Measurements from ENCODE around the gene TBX3.

TBX3 gene

GRCh38 chr12:114668151-114668885 is 15.7 kb downstream of the TBX3 start:
- DNase-seq (ENCODE audit: low spot score), result peak; percentile 90

- no peak for DNase-seq (ENCODE audit: low spot score)
These were observed 16.3 kb downstream of the TBX3 start for GRCh38 chr12:114667669-114668150.

- peak; percentile 59 for DNase-seq (ENCODE audit: low spot score)
These were observed 17.0 kb downstream of the TBX3 start for GRCh38 chr12:114666746-114667668.

- DNase-seq (ENCODE audit: low spot score), result no peak
These were observed 18.3 kb downstream of the TBX3 start for GRCh38 chr12:114665411-114666260.

- DNase-seq (ENCODE audit: low spot score), result no peak
These were observed 19.2 kb downstream of the TBX3 start for GRCh38 chr12:114664651-114665320.

- no peak for DNase-seq (ENCODE audit: low spot score)
These were observed 21.3 kb downstream of the TBX3 start for GRCh38 chr12:114662512-114663177.

GRCh38 chr12:114661245-114661644 is 22.7 kb downstream of the TBX3 start:
- DNase-seq (ENCODE audit: low spot score), result no peak

- DNase-seq (ENCODE audit: low spot score), result no peak
These were observed 24.9 kb downstream of the TBX3 start for GRCh38 chr12:114659084-114659483.

GRCh38 chr12:114658002-114658441 is 26.0 kb downstream of the TBX3 start:
- no peak for DNase-seq (ENCODE audit: low spot score)

- DNase-seq (ENCODE audit: low spot score), result no peak
These were observed 26.4 kb downstream of the TBX3 start for GRCh38 chr12:114657597-114657920.

GRCh38 chr12:114656906-114657596 is 26.9 kb downstream of the TBX3 start:
- no peak for DNase-seq (ENCODE audit: low spot score)

GRCh38 chr12:114655934-114656749 is 27.8 kb downstream of the TBX3 start:
- no peak for DNase-seq (ENCODE audit: low spot score)

- no peak for DNase-seq (ENCODE audit: low spot score)
These were observed 34.4 kb downstream of the TBX3 start for GRCh38 chr12:114649585-114649984.

- DNase-seq (ENCODE audit: low spot score), result no peak
These were observed 35.3 kb downstream of the TBX3 start for GRCh38 chr12:114648711-114649110.

- DNase-seq (ENCODE audit: low spot score), result no peak
These were observed 45.1 kb downstream of the TBX3 start for GRCh38 chr12:114638790-114639435.

- DNase-seq (ENCODE audit: low spot score), result no peak
These were observed 47.1 kb downstream of the TBX3 start for GRCh38 chr12:114636723-114637480.

GRCh38 chr12:114631242-114631641 is 52.7 kb downstream of the TBX3 start:
- no peak for DNase-seq (ENCODE audit: low spot score)

GRCh38 chr12:114628199-114628598 is 55.8 kb downstream of the TBX3 start:
- DNase-seq (ENCODE audit: low spot score), result no peak

All from HuH-7.5 (cell line).